GM21360 (cell line): ENCODE measurements around the gene TCTN3.
"Not testable (repeated sequence)": the region's sequence is repeated elsewhere in the genome, so short reads cannot be mapped to it uniquely, and the experiment has no call there.

Source experiments
- ATAC-seq: cut with Tn5 transposase; IDR thresholded peaks from one replicate; pipeline ENCODE4 v1.9.1; 2021; ENCODE audit warnings: mild to moderate bottlenecking, moderate library complexity; ENCODE audit not compliant: unreplicated experiment

TCTN3 gene, protein sequence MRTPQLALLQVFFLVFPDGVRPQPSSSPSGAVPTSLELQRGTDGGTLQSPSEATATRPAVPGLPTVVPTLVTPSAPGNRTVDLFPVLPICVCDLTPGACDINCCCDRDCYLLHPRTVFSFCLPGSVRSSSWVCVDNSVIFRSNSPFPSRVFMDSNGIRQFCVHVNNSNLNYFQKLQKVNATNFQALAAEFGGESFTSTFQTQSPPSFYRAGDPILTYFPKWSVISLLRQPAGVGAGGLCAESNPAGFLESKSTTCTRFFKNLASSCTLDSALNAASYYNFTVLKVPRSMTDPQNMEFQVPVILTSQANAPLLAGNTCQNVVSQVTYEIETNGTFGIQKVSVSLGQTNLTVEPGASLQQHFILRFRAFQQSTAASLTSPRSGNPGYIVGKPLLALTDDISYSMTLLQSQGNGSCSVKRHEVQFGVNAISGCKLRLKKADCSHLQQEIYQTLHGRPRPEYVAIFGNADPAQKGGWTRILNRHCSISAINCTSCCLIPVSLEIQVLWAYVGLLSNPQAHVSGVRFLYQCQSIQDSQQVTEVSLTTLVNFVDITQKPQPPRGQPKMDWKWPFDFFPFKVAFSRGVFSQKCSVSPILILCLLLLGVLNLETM

GRCh38 chr10:95693668-95694534 is at the start of gene TCTN3:
Gene TCTN3 (minus strand): TSS chr10:95693927. CDS start chr10:95693899, 28 bp downstream.
- ATAC-seq: peak; percentile 99

- no peak for ATAC-seq
Observed at GRCh38 chr10:95742962-95743535, 49.3 kb upstream of the TCTN3 start.

- no peak for ATAC-seq
Observed at GRCh38 chr10:95742485-95742884, 48.8 kb upstream of the TCTN3 start.

GRCh38 chr10:95741807-95742467 is 48.2 kb upstream of the TCTN3 start:
- ATAC-seq: peak; percentile 60

DNA sequence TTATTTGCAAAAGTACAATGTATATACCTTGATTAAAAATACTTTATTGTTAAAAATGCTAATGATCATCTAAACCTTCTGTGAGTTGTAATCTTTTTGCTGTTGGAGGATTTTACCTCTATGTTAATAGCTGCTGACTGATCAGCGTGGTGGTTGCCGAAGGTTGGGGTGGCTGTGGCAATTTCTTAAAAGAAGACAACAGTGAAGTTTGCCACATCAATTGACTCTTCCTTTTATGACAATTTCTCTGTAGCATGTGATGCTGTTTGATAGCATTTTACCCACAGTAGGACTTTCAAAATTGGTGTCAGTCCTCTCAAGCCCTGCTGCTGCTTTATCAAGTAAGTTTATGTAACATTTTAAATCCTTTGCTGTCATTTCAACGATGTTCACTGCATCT is 45.3 kb upstream of the TCTN3 start:
- no peak for ATAC-seq

DNA sequence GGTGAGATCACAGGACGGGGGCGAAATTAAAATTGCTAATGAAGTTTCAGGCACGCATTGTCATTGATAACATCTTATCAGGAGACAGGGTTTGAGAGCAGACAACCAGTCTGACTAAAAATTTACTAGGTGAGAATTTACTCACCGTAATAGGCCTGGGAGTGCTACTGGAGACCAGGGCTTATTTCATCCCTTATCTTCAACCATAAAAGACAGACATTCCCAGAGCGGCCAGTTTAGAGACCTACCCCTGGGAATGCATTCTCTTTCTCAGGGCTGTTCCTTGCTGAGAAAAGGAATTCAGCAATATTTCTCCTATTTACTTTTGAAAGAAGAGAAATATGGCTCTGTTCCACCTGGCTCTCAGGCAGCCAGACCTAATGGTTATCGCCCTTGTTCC is 39.2 kb upstream of the TCTN3 start:
- ATAC-seq: not testable (repeated sequence)

- ATAC-seq: no peak
Observed at GRCh38 chr10:95730233-95730632, 36.5 kb upstream of the TCTN3 start.

DNA sequence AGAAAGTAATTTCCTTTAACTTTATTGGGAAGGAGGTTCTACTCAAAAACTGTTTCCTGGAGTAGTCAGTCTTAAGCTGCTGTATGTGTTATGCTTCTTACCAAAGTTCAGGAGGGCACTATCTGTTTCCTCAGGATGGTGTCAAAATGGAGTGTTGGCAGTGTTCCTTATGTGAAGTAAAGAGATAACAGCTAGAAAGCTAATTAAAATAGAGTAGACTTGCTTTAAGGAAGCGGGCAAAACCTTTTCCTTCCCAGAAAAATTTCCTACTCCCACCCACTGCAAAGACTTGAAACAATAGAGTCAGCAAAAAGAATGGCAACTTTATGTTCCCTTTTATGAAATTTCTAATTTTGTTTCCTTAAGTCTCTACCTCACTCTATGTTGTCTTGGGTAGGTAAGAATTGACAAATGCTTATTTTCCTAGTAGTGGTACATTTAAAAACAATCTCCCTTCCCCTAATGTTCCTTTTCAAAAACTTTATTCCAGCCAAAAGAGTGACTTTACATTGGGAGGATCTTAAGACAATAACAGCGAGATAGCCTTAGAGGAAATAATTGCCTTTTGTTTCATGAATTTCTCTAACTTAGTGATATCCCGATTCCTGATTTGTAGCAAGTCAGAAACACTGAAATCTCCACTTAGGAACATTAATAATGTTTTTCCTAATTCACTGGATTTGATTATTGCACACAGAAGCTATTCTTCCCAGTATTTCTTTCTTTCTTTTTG is 35.8 kb upstream of the TCTN3 start:
- no peak for ATAC-seq

GRCh38 chr10:95728526-95728925 is 34.8 kb upstream of the TCTN3 start:
- ATAC-seq: no peak

- ATAC-seq: not testable (repeated sequence)
Observed at GRCh38 chr10:95722496-95722895, 28.8 kb upstream of the TCTN3 start.

- not testable (repeated sequence) for ATAC-seq
Observed at GRCh38 chr10:95720745-95721144, 27.0 kb upstream of the TCTN3 start.

DNA sequence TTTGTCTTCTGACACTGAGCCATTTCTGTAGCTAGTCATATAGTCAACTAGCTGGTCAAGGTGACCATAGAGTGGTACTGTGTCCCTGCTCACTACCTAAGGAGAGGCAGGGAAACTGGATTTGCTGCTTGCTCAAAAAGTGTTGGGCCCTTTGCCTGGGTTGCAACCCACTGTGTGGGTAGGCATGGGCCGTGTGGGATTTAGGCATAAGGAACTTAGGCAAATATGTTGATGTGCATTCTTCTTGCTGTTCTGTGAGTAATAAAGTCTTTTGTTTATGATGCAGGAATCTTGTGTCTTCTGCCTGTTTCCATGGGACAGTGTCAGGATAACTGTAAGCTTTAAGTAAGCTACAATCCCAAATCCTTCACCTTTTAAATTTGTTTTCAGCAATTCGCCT is 23.1 kb upstream of the TCTN3 start:
- no peak for ATAC-seq

DNA sequence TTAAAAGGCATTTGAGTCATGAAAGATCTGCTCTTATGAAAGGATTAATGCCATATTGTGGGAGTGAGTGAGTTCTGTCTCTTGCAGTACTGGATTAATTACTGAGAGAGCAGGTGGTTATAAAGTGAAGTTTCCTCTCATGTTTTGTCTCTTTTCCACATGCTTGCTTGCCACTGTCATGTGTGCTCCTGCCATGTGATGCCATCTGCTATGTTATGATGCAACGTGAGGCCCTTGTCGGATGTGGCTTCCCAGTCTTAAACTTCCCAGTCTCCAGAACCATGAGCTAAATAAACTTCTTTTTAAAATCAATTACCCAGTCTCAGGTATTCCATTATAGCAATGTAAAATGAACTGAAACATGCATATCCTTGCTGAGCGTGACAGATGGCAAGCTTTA is 22.7 kb upstream of the TCTN3 start:
- ATAC-seq: no peak

DNA sequence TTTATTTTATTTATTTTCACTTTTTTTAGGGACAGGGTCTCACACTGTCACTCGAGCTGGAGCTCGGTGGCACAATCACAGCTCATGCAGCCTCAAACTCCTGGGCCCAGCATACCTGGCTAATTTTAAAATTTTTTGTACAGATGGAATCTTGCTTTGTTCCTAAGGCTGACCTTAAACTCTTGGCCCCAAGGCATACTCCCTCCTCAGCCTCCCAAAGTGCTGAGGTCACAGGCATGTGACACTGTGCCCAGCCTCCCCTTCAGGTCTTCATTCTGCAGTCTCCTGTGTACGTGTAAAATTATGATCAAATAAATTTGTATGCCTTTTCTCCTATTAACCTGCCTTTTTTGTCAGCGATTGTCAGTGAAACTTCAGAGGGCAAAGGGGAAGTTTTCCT is 17.8 kb upstream of the TCTN3 start:
- no peak for ATAC-seq

DNA sequence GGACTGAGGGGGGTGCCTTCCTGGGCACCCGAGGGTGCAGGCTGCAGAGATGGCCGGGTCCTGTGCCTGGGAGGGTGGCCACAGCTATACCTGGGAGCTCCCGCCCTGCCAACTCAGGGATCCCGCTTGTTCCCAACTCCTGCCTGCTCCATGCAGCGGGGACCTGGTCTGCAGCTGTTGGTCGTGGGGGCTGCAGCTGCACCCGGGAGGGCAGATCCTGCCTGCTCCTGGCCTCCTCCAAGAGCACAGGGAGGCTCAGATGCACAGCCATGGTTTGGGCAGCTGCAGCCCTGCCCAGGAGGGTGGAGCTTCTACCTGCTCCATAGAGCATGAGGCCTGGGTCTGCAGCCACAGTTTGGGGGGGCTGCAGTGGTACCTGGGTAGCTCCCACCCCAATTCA is 13.3 kb upstream of the TCTN3 start:
- no peak for ATAC-seq

- no peak for ATAC-seq
Observed at GRCh38 chr10:95706573-95706972, 12.8 kb upstream of the TCTN3 start.

DNA sequence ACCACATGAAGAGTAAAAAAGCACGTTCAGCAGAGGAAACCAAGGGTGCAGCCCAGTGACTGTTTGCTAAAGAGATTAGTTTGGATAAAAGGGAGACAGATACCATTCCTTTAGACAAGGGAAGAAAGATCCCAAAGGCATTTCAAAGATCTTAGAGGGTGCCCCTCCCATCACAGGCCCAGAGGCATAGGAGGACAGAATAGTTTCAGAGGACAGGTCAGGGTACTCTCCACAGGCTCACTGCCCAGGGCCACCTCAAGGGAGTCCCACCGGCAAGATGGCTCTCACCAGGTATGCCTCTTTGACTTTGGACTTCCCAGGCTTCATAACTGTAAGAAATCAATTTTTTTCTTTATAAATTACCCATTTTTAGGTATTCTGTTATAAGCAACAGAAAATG is 4.7 kb upstream of the TCTN3 start:
- ATAC-seq: no peak

GRCh38 chr10:95697429-95697828 is 3.7 kb upstream of the TCTN3 start:
- no peak for ATAC-seq

- ATAC-seq: no peak
Observed at GRCh38 chr10:95694665-95695064, 938 bp upstream of the TCTN3 start.

DNA sequence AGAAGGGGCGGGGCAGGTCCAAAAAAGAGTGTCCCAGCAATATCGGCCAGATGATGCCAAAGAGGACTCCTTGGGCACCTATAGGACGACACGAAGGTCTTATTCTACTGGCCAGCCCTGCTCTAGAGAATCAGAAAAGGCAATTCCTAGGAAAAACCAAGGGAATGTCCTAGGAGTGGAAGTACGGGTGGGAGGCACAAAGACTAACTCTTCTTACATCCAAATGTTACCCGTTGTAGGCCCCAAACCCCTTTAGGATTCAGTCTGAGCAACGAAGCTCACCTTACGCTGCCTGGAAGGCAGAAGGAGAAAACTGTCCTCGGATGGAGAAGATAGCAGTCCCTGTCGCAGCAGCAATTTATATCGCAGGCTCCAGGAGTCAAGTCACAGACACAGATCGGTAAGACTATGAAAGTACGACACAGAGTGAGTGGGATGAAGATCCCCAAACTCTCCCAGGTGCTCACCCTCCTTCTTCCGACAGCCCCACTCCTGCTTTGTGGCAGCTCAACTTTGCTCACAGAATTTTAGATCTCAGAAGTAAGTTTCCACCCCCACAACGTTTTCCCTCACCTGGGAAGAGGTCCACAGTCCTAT is 558 bp downstream of the TCTN3 start:
- ATAC-seq: no peak
